ENCODE results near the gene TRPM7. TPM values are rescaled to one million over a fixed set of nuclear protein-coding genes. Genes with fewer than 3 reads are reported as not detected.
A peak's percentile ranks its signal among the peaks of the same experiment; 100 is the strongest.

TRPM7 gene
- total and polyA plus RNA-seq, 2 of the 13 experiments (the other 11 are each of a cell fraction or from before 2014, with no cell fraction given) = 11.0 to 36.0 TPM

GRCh38 chr15:50676799-50677483 lies 9.7 kb downstream of the TRPM7 start:
- ChIA-PET POLR2A (no interaction called here), CTCF (ENCODE audit: low intra/inter-chr PET ratio, low total read pairs) (interaction anchor here (1.9 to 3.9 kb wide), 2 partner anchors 200 to 209 kb away, joined by 15 to 25 read pairs; no protein-coding TSS in a partner anchor)
- intact Hi-C loops (cut with micrococcal nuclease; ENCODE audit: unreplicated experiment) = no loop called here
- ATAC-seq = peak; percentile 49
- no peak overlapping the region for H2AFZ ChIP-seq (ENCODE audit: low read length)
- H3K4me3 ChIP-seq (replicated peaks in 1 of 3; ENCODE audit: insufficient read depth in 1 of 3, low read depth in 2 of 3, low read length in 3 of 3) = no peak overlapping the region
- H3K27me3 ChIP-seq (ENCODE audit: control insufficient read depth in 1 of 2, insufficient read depth in 2 of 2, low read length in 2 of 2) = no peaks in the 10 kb centered on the region; a peak in 1 of 5 replicates
- H3K9ac ChIP-seq (ENCODE audit: insufficient read depth, low read depth, low read length) = no peak overlapping the region
- H3K4me2 ChIP-seq (ENCODE audit: low read depth, low read length) = no peak overlapping the region
- WGBS (ENCODE audit: low lambda C conversion rate) = 78% methylated on average over 6 of the region's 6 CpGs
- no peak for TF ChIP-seq ZKSCAN1 (IDR thresholded peaks at IDR 0.05; ENCODE audit: low read length)
- DNase-seq (ENCODE audit: low spot score) = no peak
- FAIRE-seq = no peak
- no peaks in the 10 kb centered on the region for H3K9me3 ChIP-seq (ENCODE audit: low read length)
- in situ Hi-C loops (cut with HindIII; ENCODE audit: extremely low pct_ligation_motif_present, low pct_unique_long_range_greater_than_20kb) = loop anchor here (5.0 kb wide), 1 partner anchor 200 kb away; no protein-coding TSS in a partner anchor
- H4K20me1 ChIP-seq (ENCODE audit: insufficient read depth, low read length) = peaks cover 11% of the 10 kb centered on the region; the same call in 1 of the 2 replicates
- H3K36me3 ChIP-seq (replicated peaks in 1 of 2; ENCODE audit: control insufficient read depth in 1 of 2, insufficient read depth in 2 of 2, low read length in 2 of 2) = peaks cover 0 to 6% of the 10 kb centered on the region in 2 experiments; a peak in 3 of 5 replicates
- peaks cover 27% of the 10 kb centered on the region for H3K4me1 ChIP-seq (ENCODE audit: insufficient read depth, low read length)
- H3K27ac ChIP-seq (ENCODE audit: extremely low read length, insufficient read depth, low read length) = no peak overlapping the region
- BruUV-seq (replicated peaks) = no TSS peak
- peaks cover 62% of the 10 kb centered on the region for H3K79me2 ChIP-seq (ENCODE audit: insufficient read depth, low read length)

- Histone ChIP-seq H2AFZ (ENCODE audit: low read length) (no peak overlapping the region), H3K79me2 (ENCODE audit: insufficient read depth, low read length) (peaks cover 53% of the 10 kb centered on the region), H3K27ac (ENCODE audit: extremely low read length, insufficient read depth, low read length) (no peak overlapping the region), H3K4me3 (replicated peaks in 1 of 3; ENCODE audit: insufficient read depth in 1 of 3, low read depth in 2 of 3, low read length in 3 of 3) (no peak overlapping the region), H3K4me2 (ENCODE audit: low read depth, low read length) (no peak overlapping the region), H3K36me3 (replicated peaks in 1 of 2; ENCODE audit: control insufficient read depth in 1 of 2, insufficient read depth in 2 of 2, low read length in 2 of 2) (peaks cover 0 to 6% of the 10 kb centered on the region in 2 experiments; a peak in 3 of 5 replicates), H3K9me3 (ENCODE audit: low read length) (no peaks in the 10 kb centered on the region), H3K9ac (ENCODE audit: insufficient read depth, low read depth, low read length) (no peak overlapping the region), H3K4me1 (ENCODE audit: insufficient read depth, low read length) (peaks cover 15% of the 10 kb centered on the region; the same call in 1 of the 2 replicates), H4K20me1 (ENCODE audit: insufficient read depth, low read length) (peaks cover 11% of the 10 kb centered on the region; the same call in 1 of the 2 replicates), H3K27me3 (ENCODE audit: control insufficient read depth in 1 of 2, insufficient read depth in 2 of 2, low read length in 2 of 2) (no peaks in the 10 kb centered on the region; a peak in 1 of 5 replicates)
- POLR2A ChIA-PET = no interaction called here
- DNase-seq (ENCODE audit: low spot score) = no peak
- peak; percentile 53 for FAIRE-seq
- CTCF ChIA-PET (ENCODE audit: low intra/inter-chr PET ratio, low total read pairs) = interaction anchor here (1.9 to 3.9 kb wide), 3 partner anchors 201 to 233 kb away, joined by 13 to 25 read pairs (median 15); partner anchors contain the start of gene AP4E1
- TSS peak; percentile 23 for BruUV-seq (replicated peaks)
- in situ Hi-C loops (cut with HindIII; ENCODE audit: extremely low pct_ligation_motif_present, low pct_unique_long_range_greater_than_20kb) (loop anchor here (5.0 kb wide), 1 partner anchor 202 kb away; no protein-coding TSS in a partner anchor), intact Hi-C loops (cut with micrococcal nuclease; ENCODE audit: unreplicated experiment) (loop anchor here (1.0 kb wide), 2 partner anchors 202 to 233 kb away; partner anchors contain the start of gene AP4E1)
- no peak for ATAC-seq
- no peak for TF ChIP-seq HNF1A (IDR thresholded peaks at IDR 0.05; ENCODE audit: low read depth)
- TF ChIP-seq HNF1A (CRISPR knock-in tag; IDR thresholded peaks at IDR 0.05; ENCODE audit: borderline replicate concordance) = no peak
- no peak for TF ChIP-seq ZNF30 (CRISPR knock-in tag; IDR thresholded peaks at IDR 0.05)
- TF ChIP-seq CREM (IDR thresholded peaks at IDR 0.05) = no peak
- no peak for TF ChIP-seq CREM (CRISPR knock-in tag; IDR thresholded peaks at IDR 0.05)
- TF ChIP-seq BCL6 (CRISPR knock-in tag; IDR thresholded peaks at IDR 0.05) = no peak
- no peak for TF ChIP-seq WIZ (CRISPR knock-in tag; IDR thresholded peaks at IDR 0.05)
- no peak for TF ChIP-seq ZNF788 (CRISPR knock-in tag; IDR thresholded peaks at IDR 0.05; ENCODE audit: borderline replicate concordance)
- TF ChIP-seq CREBL2 (CRISPR knock-in tag; IDR thresholded peaks at IDR 0.05; ENCODE audit: borderline replicate concordance) = no peak
- peak; percentile 54 for TF ChIP-seq CTCF (CRISPR knock-in tag; IDR thresholded peaks at IDR 0.05)
Observed at GRCh38 chr15:50675535-50676144, 11.0 kb downstream of the TRPM7 start.
